ENCODE results near the gene RING1.

RING1 gene

DNA sequence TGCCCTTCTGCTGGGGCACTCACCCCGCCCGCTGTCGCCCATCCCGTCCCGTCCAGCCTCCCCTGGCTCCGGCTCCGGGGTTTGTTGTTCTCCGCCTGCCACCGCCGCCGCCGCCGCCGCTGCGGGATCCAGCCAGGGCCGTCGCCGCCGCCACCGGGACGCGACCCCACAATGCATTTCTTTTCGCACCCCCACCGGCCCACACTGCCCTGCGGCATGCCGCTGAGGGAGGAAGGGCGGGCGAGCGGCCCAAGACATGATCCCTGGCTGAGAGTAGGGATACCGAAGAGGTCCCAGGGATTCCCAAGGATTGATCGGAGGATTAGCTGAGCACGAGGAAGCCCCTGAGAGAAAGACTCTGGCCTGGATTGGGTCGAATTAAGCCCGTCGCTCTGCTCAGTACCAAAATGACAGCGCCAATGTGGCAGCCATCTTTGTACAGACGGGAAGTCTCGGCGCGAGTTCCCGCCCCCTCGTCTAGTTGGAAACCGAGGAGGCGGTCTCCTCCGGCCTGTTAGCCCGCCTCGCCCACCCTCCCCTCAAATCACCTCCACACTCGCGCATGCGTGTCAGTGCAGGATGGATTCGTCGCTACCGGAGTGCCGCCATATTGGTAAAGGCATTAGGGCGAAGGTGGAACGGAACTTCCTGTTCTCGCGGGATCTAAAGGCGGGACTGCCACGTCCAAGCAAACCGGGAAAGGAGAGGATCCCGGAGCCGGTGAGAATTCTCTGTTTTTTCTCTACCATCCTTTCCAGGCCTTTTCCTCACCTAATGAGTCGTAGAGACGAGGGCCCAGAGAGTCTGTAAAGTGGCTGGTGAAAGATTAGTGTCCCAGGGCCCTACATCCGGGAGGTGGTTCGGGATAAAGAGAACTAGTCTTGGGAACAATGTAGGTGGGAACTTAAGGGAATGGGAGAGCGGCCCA lies 7.8 kb upstream of the RING1 start, which contains the start of the genes RXRB and SLC39A7:
Gene RXRB, minus strand, starts transcription at position 447 of the 928 bp plus-strand sequence. Its CDS starts 189 bp downstream, at position 258.
Gene SLC39A7, plus strand, starts transcription at position 649 of the 928 bp plus-strand sequence. CDS start 379 bp downstream, outside the sequence.
- Histone ChIP-seq H3K9ac (peak within 1 kb of the TSS; percentile 98), H3K4me2 (ENCODE audit: low read length) (peak within 1 kb of the TSS; percentile 83), H3K27ac (peak within 1 kb of the TSS; percentile 100), H3K79me2 (peaks cover 36% of the 10 kb centered on the region), H2AFZ (peak within 1 kb of the TSS; percentile 98), H3K36me3 (ENCODE audit: control insufficient read depth, insufficient read depth, low read length) (no peaks in the 10 kb centered on the region), H3K4me3 (ENCODE audit: low read depth, low read length) (peak within 1 kb of the TSS; percentile 81), H3K9me3 (ENCODE audit: control insufficient read depth, low read length) (no peaks in the 10 kb centered on the region), H3K27me3 (ENCODE audit: control insufficient read depth, insufficient read depth, low read length) (no peaks in the 10 kb centered on the region), H3K4me1 (peaks cover 28% of the 10 kb centered on the region)
- TF ChIP-seq, protein P1, sequence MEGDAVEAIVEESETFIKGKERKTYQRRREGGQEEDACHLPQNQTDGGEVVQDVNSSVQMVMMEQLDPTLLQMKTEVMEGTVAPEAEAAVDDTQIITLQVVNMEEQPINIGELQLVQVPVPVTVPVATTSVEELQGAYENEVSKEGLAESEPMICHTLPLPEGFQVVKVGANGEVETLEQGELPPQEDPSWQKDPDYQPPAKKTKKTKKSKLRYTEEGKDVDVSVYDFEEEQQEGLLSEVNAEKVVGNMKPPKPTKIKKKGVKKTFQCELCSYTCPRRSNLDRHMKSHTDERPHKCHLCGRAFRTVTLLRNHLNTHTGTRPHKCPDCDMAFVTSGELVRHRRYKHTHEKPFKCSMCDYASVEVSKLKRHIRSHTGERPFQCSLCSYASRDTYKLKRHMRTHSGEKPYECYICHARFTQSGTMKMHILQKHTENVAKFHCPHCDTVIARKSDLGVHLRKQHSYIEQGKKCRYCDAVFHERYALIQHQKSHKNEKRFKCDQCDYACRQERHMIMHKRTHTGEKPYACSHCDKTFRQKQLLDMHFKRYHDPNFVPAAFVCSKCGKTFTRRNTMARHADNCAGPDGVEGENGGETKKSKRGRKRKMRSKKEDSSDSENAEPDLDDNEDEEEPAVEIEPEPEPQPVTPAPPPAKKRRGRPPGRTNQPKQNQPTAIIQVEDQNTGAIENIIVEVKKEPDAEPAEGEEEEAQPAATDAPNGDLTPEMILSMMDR (IDR thresholded peaks at IDR 0.05), result no peak

DNA sequence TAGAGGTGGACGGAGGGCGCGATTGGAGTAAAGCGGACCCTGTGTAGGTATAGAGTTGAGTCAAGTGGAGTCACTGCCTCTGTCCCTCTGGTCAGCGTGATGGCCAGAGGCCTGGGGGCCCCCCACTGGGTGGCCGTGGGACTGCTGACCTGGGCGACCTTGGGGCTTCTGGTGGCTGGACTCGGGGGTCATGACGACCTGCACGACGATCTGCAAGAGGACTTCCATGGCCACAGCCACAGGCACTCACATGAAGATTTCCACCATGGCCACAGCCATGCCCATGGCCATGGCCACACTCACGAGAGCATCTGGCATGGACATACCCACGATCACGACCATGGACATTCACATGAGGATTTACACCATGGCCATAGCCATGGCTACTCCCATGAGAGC lies 7.2 kb upstream of the RING1 start:
- Histone ChIP-seq H3K4me2 (ENCODE audit: low read length) (peak overlapping the region; percentile 83), H3K27me3 (ENCODE audit: control insufficient read depth, insufficient read depth, low read length) (no peaks in the 10 kb centered on the region), H3K79me2 (peaks cover 36% of the 10 kb centered on the region), H3K27ac (peak overlapping the region; percentile 100), H3K4me1 (peaks cover 34% of the 10 kb centered on the region), H3K36me3 (ENCODE audit: control insufficient read depth, insufficient read depth, low read length) (no peaks in the 10 kb centered on the region), H2AFZ (peak overlapping the region; percentile 98), H3K9ac (peak overlapping the region; percentile 58), H3K4me3 (ENCODE audit: low read depth, low read length) (peak overlapping the region; percentile 81), H3K9me3 (ENCODE audit: control insufficient read depth, low read length) (no peaks in the 10 kb centered on the region)
- TF ChIP-seq, protein P1 (IDR thresholded peaks at IDR 0.05), result no peak

DNA sequence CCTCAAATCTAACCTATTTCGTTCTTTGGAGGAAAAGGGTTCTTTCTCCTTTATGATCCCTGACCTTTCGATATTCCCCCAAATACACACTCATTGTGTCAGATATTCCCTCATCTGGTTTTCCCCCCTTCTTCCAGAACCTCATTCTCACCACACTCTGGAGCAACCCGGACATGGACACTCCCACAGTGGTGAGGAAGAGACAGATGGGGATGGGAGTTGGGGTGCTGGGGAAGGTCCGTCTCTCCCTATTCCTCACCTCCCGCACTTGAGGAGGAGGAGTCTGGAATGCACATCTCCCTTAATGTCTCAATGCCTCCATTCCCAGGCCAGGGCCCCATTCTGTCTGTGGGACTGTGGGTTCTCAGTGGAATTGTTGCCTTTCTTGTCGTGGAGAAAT lies 6.4 kb upstream of the RING1 start:
- H3K27ac ChIP-seq, result no peak overlapping the region

DNA sequence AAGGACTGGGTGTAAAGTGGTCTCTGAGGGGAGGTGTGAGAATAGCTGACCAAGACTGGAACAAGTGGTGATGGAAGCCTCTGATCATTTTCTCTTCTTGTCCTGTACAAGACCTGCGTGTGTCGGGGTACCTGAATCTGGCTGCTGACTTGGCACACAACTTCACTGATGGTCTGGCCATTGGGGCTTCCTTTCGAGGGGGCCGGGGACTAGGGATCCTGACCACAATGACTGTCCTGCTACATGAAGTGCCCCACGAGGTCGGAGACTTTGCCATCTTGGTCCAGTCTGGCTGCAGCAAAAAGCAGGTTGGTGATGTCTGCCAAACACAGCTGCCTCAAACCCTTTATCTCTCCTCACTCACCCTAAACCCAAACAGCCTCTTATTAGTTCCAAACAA lies 5.5 kb upstream of the RING1 start:
- Histone ChIP-seq H3K4me3 (ENCODE audit: low read depth, low read length) (no peak overlapping the region), H3K79me2 (peaks cover 36% of the 10 kb centered on the region), H3K4me1 (peaks cover 29% of the 10 kb centered on the region)

More for the DNA sequence above, 6.4 kb upstream of the RING1 start:
- no peaks in the 10 kb centered on the region for H3K27me3 ChIP-seq (ENCODE audit: control insufficient read depth, insufficient read depth, low read length)
- H3K9ac ChIP-seq, result no peak overlapping the region
- no peaks in the 10 kb centered on the region for H3K36me3 ChIP-seq (ENCODE audit: control insufficient read depth, insufficient read depth, low read length)
- peaks cover 36% of the 10 kb centered on the region for H3K79me2 ChIP-seq
- H2AFZ ChIP-seq, result no peak overlapping the region
- TF ChIP-seq, protein P1 (IDR thresholded peaks at IDR 0.05), result no peak
- H3K4me1 ChIP-seq, result peaks cover 35% of the 10 kb centered on the region
- H3K4me3 ChIP-seq (ENCODE audit: low read depth, low read length), result peak overlapping the region; percentile 81
- peak overlapping the region; percentile 83 for H3K4me2 ChIP-seq (ENCODE audit: low read length)
- H3K9me3 ChIP-seq (ENCODE audit: control insufficient read depth, low read length), result no peaks in the 10 kb centered on the region

More for the DNA sequence above, 5.5 kb upstream of the RING1 start:
- no peak overlapping the region for H3K9ac ChIP-seq
- no peaks in the 10 kb centered on the region for H3K36me3 ChIP-seq (ENCODE audit: control insufficient read depth, insufficient read depth, low read length)
- no peak overlapping the region for H3K27ac ChIP-seq
- no peaks in the 10 kb centered on the region for H3K9me3 ChIP-seq (ENCODE audit: control insufficient read depth, low read length)
- no peak overlapping the region for H2AFZ ChIP-seq
- TF ChIP-seq, protein P1 (IDR thresholded peaks at IDR 0.05), result no peak
- H3K27me3 ChIP-seq (ENCODE audit: control insufficient read depth, insufficient read depth, low read length), result no peaks in the 10 kb centered on the region
- no peak overlapping the region for H3K4me2 ChIP-seq (ENCODE audit: low read length)
